Activated CD4-positive, alpha-beta T cell treated with anti-CD3 and anti-CD28 coated beads for 24 hours (primary cell): ENCODE measurements around the gene ZNF774.
"Not testable (repeated sequence)": the region's sequence is repeated elsewhere in the genome, so short reads cannot be mapped to it uniquely, and the experiment has no call there.

Source experiments
- DNase-seq, 2 donors: peaks; one replicate each; pipeline ENCODE4 v3.0.0-alpha.2; 2020; ENCODE audit warnings: low read depth in 2 of 2

Gene ZNF774

DNA sequence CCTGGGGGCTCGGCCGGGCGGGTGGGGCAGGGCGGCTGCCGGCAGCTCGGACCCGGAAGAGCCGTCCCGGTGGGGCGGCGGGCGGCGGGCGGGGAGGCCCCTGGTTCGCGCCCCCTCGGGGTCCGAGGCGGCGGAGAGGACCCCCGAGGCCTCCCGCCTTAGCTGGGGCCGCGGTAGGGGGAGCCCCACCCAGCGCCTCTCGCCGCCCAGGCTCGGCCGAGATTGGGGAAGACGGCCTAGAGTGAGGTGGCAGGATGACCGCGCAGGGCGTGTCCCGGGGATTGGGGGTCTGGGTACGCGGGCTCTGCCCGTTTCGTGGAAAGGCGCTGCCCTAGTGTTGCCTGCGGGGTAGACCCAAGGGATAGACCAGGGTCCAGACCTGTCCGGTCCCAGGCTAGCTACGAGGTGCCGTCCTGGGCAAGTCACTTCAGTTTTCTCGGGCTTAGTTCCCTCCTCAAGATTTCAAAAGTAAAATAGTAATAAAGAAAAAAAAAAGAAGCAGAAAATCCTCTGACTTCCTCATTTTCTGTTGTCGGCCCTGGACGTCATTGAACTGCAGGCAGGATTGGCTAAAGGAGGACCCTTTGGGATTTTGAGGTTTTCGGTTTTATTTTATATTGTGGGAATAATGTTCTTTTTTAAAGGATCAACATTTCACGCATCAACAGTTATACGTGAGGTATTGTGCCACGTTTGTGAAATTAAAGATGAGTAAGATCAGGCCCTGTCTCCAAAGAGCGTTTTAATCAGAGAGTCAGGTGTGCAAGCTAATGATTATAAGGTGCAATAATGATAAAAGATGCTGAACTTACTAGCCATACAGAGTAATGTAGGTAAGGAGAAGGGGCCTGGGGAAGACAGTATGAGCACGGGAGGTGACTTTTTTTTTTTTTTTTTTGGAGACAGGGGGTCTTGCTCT is 36.6 kb downstream of the ZNF774 start:
- peak in 1 of 2 donors; percentile 37 for DNase-seq

DNA sequence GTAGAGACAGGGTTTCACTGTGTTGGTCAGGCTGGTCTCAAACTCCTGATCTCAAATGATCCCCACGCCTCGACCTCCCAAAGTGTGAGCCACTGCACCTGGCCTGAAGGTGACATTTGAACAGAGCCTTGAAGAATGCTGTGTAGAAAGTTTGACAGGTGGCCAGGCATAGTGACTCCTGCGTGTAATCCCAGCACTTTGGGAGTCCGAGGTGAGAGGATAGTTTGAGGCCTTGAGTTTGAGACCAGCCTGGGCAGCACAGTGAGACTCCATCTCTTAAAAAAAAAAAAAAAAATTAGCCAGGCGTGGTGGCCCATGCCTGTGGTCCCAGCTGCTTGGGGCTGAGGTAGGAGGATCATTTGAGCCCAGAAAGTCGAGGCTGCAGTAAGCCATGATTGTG is 37.4 kb downstream of the ZNF774 start:
- no peak for DNase-seq

DNA sequence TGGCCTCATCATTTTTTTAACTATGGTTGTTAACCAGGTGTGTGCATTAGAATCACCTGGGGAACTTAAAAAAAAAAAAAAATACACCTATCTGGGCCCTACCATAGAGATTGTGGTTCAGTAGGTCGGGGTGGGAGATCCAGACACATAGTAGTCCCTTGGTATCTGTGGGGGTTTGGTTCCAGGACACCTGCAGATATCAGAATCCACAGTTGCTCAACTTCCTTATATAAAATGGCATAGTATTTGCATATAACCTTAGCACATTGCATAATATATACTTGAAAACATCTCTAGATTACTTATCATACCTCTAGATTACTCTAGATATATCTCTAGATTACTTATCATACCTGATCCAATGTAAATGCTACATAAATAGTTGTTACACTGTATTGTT is 41.0 kb downstream of the ZNF774 start:
- no peak for DNase-seq

DNA sequence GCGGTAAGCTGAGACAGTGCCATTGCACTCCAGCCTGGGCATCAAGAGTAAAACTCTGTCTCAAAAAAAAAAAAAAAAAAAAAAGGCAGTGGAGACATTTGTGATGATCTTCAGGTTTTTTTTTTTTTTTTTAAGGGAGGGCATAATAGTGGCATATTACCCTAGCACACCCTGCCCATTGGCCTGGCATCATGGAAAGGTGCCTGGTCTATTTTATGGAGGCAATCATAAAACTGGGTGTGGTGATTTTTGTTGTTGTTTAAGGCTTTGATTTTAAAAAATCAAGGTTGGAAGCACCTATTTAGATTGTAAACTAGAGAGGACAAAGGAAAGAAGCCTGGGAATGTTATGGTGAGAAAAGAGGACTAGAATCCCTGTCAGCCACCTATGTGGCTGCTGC is 42.0 kb downstream of the ZNF774 start:
- no peak for DNase-seq

DNA sequence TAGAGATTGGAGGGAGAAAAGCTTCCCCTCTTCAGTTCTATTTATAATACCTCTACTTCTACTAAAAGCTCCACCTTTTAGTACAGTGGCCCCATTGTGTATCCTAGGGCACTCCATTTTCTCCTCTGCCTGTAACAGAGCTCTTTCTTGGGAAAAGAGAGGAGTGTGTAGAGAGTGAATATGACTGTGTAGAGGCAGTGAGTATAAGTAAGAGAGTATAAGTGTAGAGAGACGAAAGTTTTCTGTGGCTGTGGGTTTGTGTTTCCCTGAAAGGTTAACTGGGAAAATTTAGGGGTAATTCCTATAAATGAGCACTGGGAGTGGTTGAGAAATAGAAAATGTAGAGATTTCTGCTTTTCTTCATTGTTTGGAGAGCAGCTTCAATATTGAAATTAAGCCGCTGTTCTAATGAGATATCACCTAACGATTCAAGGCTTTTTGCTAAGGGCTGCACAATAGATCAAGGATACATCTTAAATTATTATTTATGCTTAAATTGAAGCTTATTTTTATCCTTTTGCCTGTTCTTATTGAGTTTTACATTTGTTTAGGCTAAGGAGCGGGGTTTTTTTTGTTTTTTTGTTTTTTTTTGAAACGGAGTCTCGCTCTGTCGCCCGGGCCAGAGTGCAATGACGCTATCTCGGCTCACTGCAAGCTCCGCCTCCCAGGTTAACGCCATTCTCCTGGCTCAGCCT is 42.8 kb downstream of the ZNF774 start:
- no peak for DNase-seq

DNA sequence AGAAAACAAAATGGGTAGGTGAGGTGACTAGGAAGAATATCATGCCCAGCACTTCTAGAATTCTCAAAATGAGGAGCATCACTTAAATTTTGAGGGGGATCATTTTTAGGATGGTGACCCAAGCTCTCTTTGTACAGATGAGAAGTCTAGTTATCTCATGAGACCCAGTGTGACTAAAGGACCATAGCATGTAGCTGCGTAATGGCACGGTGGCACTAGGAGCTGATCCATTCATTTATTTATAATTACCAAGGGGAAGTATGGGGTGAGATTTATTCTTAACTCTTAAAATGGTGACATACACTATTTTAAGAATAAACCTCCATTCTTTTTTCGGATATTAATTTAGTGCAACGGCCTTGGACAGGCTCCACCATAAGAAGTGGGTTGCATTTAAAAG is 44.2 kb downstream of the ZNF774 start:
- no peak for DNase-seq

DNA sequence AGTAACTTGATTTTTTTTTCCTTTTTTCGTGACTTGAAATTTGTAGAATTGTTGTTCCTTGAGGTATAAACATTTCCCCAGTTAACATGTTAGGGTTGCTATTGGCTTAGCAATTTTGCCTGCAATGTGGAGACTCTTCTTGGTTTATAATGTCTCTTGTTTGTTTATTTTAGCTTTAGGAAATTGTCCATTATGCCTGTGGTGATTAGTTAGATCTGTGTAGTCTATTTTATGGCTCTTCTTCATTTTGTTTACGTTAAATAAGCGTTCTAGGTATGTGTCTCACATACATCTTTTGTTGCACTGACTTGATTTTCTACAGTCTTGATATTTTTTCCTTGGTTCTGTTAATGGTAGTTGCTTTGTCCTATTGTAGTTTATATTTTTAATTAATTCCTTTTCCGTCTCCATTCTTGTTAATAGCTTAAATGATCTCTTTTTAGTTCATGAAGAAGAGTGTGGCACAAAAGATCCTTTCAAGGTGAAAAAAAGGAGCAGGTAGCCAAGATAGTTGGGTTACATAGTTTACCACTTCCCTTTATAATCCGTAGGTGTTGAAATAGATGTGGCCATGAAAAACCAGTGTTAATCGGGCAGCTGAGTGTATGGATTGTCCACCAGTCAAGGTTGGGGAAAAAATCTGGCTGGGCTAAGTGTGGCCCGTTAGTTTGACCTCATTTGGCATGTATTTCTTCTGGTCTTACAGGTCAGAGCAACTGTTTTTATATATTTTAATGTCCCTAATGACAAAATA is 48.1 kb downstream of the ZNF774 start:
- no peak for DNase-seq

DNA sequence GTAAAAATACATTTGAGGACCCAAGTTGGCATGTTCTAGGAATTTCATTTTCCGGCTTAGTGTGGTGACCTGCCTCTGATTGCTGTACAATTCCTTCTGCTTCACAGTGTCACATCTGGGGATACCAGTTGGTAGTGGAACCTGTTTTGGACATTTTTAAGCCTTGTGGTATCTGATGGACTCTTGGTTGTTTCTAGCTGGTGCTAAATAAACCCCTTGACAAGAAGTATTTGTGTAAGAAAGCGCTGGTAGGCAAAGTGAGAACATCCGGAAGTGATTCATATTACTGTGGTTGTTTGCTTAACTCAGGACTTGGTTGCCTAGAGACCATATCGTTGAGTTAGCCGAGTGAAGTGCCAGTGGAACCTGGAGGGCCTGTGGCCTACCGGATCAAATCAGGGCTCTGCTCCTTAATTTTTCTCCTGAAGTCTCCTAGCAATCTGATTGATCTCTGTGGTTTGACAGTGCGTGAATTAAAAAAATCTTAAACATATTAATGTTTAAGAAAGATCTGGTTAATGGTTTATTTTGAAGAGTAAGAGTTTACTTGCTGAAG is 48.8 kb downstream of the ZNF774 start:
- DNase-seq: no peak

DNA sequence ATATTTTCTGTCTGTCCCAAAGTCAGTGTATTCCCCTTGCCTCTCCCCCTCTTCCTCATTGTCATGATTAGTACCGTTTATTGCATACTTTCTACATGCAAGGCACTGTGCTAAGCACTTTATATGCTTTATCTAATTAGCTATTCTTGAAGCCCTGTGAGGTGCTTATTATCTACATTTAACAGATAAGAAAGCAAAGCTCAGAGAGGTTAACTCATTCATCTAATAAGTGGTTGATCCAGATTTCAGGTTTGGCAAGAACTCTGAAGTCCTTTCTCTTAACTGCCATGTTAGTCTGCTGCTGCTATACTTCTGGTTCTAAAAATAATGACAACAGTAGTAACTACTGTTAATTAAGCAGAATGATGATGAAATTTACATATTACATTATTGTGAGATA is 49.4 kb downstream of the ZNF774 start:
- no peak for DNase-seq

DNA sequence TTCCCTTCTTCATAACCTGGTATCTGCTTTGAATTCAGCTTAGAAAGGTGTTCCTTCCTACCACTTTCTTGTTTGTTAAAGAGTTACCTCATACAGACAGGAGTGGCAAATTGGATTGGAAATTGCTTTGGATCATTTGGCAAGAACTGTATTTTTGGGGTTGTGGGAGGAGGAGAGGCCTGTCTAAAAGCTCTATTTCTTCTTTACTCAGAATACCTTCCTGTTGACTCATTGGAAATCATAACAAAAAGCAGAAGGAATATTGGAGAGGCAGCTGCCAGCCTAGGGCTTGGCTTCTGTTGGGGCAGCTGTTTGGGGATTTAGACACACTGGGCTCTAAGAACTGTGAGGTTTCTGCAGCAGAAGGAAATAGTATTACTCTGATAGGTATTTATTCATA is 50.1 kb downstream of the ZNF774 start:
- no peak for DNase-seq

DNA sequence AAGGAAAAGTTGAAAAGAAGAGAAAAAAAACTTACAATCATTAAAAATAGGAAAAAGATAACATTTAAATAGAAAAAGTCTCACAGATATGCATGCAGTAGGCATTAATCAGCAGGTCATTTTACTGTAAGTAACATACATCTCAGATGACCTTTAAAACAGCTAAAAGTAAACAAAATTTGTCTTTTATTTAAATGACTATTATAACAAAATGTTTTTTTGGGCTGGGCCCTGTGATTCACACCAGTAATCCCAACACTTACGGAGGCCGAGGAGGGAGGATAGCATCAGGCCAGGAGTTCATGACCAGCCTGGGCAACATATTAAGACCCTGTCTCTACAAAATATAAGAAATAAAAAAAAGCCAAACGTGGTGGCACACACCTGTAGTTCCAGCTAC is 50.7 kb downstream of the ZNF774 start:
- no peak for DNase-seq

DNA sequence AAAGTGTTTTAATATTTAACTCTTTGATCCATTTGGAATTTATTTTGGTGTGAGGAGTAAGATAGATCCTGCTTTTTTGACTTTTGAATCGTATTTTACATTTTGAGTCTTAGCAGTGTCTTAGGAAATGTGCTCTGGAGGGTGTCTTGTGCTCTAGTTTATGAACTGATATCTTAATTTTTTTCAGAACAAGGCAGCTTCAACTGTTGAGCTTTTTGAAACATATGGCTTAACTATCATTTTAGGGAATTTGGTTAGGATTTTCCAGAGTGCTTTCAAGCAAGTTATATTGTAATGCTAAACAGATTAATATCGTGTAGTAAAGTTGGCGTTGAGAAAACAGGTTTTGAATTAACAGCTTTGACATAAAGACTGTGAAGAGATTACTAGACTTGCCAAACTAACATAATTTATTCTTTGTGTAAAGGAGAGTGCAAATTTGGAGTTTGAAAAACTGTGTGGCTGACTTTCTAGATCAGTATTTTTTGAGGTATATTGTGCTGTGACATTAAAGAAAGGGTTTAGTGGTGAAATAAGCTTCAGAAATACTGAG is 53.0 kb downstream of the ZNF774 start:
- no peak for DNase-seq

DNA sequence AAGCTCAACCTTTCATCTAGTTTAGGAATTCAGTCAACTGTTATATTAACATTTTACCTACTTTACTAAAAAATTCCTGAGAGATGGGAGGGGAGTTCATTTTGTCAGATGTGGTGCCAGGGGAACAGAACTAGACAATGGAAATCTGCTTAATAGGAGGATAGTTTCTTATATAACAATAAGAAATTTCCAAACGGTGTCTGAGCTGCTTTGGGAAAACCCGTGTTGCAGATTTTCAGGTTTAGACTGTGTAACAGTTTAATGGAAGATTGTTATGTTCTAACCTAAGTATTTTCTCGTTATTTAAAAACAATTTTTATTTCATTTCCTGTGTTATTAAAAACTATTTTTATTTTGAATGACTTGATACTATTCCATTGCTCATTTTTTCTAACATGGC is 55.3 kb downstream of the ZNF774 start:
- DNase-seq: no peak

DNA sequence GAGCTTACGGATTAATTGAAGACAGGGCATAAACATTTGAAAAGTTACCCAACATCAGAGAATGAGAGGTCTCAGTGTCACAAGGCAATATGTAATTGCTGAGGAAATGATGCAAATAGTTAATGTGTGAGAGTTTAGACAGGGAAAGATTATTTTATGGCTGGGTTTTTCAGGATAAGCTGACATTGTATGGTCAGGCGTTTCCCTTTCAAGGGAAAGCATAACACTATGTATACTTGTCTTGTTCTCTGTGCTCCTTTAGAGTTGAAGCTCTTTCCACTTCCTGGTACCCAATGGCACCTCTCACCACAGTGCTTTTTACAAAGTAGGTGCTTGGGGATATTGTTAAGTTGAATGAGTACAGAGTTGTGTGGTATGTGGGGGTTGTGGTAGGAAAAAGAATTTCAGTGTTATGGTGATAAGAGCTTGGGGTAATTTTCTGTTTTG is 55.8 kb downstream of the ZNF774 start:
- DNase-seq: no peak

DNA sequence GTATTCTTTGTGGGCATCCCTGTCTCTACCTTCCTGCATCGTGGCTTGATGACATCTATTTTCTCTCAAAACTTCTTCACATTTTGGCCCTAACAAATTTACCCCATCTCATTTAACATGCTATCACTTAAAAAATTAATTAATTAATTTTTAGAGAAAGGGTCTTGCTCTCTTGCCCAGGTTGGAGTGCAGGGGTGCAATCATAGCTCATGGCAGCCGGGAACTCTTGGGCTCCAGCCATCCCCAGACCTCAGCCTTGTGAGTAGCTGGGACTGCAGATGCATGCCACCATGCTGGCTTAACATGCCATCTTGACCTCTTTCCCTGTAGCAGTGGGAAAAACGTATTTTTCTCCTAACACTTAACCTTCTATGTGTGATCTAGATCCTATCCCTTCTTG is 56.6 kb downstream of the ZNF774 start:
- DNase-seq: no peak

DNA sequence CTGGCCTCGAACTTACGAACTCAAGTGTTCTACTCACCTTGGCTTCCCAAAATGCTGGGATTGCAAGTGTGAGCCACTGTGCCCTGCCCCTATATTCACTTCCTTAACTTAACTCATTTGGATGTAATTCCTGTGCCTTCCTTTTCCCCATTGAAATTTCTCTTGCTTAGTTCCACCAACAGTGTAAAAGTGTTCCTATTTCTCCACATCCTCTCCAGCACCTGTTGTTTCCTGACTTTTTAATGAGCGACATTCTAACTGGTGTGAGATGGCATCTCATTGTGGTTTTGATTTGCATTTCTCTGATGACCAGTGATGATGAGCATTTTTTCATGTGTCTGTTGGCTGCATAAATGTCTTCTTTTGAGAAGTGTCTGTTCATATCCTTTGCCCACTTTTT is 57.5 kb downstream of the ZNF774 start:
- DNase-seq: not testable (repeated sequence)

DNA sequence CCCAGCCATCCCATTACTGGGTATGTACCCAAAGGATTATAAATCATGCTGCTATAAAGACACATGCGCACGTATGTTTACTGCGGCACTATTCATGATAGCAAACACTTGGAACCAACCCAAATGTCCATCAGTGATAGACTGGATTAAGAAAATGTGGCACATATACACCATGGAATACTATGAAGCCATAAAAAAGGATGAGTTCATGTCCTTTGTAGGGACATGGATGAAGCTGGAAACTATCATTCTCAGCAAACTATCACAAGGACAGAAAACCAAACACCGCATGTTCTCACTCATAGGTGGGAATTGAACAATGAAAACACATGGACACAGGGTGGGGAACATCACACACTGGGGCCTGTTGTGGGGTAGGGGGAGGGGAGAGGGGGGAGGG is 58.2 kb downstream of the ZNF774 start:
- not testable (repeated sequence) for DNase-seq

DNA sequence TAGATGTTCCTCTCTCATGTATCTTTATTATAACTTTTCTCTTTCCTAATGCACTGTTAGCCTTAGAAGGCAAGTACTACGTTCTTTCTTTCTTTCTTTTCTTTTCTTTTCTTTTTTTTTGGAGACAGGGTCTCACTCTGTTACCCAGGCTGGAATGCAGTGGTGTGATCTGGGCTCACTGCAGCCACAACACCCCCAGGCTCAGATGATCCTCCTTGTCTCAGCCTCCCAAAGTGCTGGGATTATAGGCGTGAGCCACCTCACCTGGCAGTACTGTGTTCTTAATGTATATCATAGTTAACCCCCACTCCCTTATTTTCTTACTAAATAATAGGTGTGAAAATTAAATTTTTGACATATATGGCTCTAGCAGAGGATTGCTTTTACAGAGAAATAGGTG is 59.1 kb downstream of the ZNF774 start:
- no peak for DNase-seq
